Gastrocnemius medialis (tissue), 4 donors: ENCODE data around the gene EEF1B2. TPM values are rescaled to one million over a fixed set of nuclear protein-coding genes. Genes with fewer than 3 reads are reported as not detected.
"Not testable (repeated sequence)": the region's sequence is repeated elsewhere in the genome, so short reads cannot be mapped to it uniquely, and the experiment has no call there.

Experiments
- ATAC-seq, 2 donors: fragments of 150-250 bp; one replicate each; pipeline ENCODE4 v1.9.1; 2016
- DNase-seq, 2 donors: peaks; one replicate each; pipeline ENCODE4 v3.0.0-alpha.2; 2019
- H3K27ac ChIP-seq, 4 donors: fragments of 200-600 bp; sonication (generic); 1 replicate in 1 of 4; 2 replicates in 3 of 4; pipeline ENCODE4 v1.5.1; 2016 to 2018; ENCODE audit warnings: mild to moderate bottlenecking in 2 of 4, moderate library complexity in 1 of 4
- H3K27me3 ChIP-seq, 3 donors: fragments of 200-600 bp; sonication (generic) in 2 of 3; 1 replicate in 1 of 3; 2 replicates in 2 of 3; pipeline versions ENCODE4 v1.5.1 to v1.6.0; 2016 to 2019; ENCODE audit warnings: mild to moderate bottlenecking in 1 of 3, moderate library complexity in 1 of 3
- H3K36me3 ChIP-seq, 2 donors: fragments of 200-600 bp; sonication (generic) in 1 of 2; one replicate each; pipeline ENCODE4 v1.5.1; 2017 to 2018
- H3K4me1 ChIP-seq, 2 donors: fragments of 200-600 bp; sonication (generic) in 1 of 2; one replicate each; pipeline ENCODE4 v1.5.1; 2016 to 2017; ENCODE audit warnings: mild to moderate bottlenecking in 2 of 2
- H3K4me3 ChIP-seq, 4 donors: fragments of 200-600 bp; sonication (generic) in 3 of 4; 1 replicate in 1 of 4; 2 replicates in 3 of 4; pipeline ENCODE4 v1.5.1; 2016 to 2019; ENCODE audit warnings: mild to moderate bottlenecking in 2 of 4
- H3K9me3 ChIP-seq, 3 donors: fragments of 200-600 bp; sonication (generic) in 2 of 3; 1 replicate in 1 of 3; 2 replicates in 2 of 3; pipeline ENCODE4 v1.5.1; 2016 to 2019
- CTCF ChIP-seq, 5 experiments: fragments of 450-650 bp in 3 of 5; fragments of 200-600 bp in 2 of 5; sonication (generic) in 2 of 5; IDR thresholded peaks in 4 of 5; conservative IDR thresholded peaks in 1 of 5; 1 replicate in 4 of 5; 2 replicates in 1 of 5; pipeline ENCODE4 v1.5.1; 2016 to 2019; ENCODE audit warnings: antibody characterized with exemption in 5 of 5, mild to moderate bottlenecking in 3 of 5, moderate library complexity in 3 of 5
- POLR2A ChIP-seq, 2 donors: fragments of 450-650 bp; IDR thresholded peaks; one replicate each; pipeline ENCODE4 v1.6.1; 2017; ENCODE audit warnings: antibody characterized with exemption in 2 of 2, mild to moderate bottlenecking in 2 of 2, moderate library complexity in 2 of 2
- in situ Hi-C, 4 donors: fragments of 200-750 bp; cut with MboI; loops; one replicate each; pipeline versions ENCODE4 v1.15.0 to v1.8.0; 2017; ENCODE audit warnings: low sequenced_read_pairs in 4 of 4
- intact Hi-C: fragments of 100-400 bp; cut with DNase I; formaldehyde crosslinking; loops from one replicate; pipeline ENCODE4 v1.15.1; 2023; ENCODE audit warnings: low total_unique reads
- total RNA-seq, 4 donors: library from RNA; depleted of rRNA; stranded (reverse); fragments of >200 nt; gene quantifications; one replicate each; pipeline versions ENCODE4 v1.1.0 to v1.2.3, GENCODE V29; 2016

EEF1B2 gene
- total RNA-seq, 4 donors from 2014 or later: 370 to 590 (median 448) TPM

GRCh38 chr2:206164261-206164862, 4.7 kb downstream of the EEF1B2 start:
- peak overlapping the region in 1 of 4 donors; percentile 33 for H3K27ac ChIP-seq
- no peaks in the 10 kb centered on the region for H3K9me3 ChIP-seq
- peaks cover 19 to 20% of the 10 kb centered on the region in 2 donors for H3K4me1 ChIP-seq
- intact Hi-C loops (loop anchor here (5.0 kb wide), 1 partner anchor 278 kb away; the partner anchor contains the start of gene ADAM23), in situ Hi-C loops (loop anchor here in 1 of 4 donors (10.0 kb wide), 1 partner anchor 110 kb away; the partner anchor contains the start of gene ZDBF2)
- no peak for ATAC-seq
- no peaks in the 10 kb centered on the region for H3K27me3 ChIP-seq
- no peak for DNase-seq
- H3K36me3 ChIP-seq: peaks cover 0 to 31% of the 10 kb centered on the region in 2 donors
- no peak overlapping the region for H3K4me3 ChIP-seq
- TF ChIP-seq POLR2A (IDR thresholded peaks at IDR 0.05) (no peak), CTCF (IDR thresholded peaks at IDR 0.05 in 4 of 5, conservative IDR thresholded peaks at IDR 0.05 in 1 of 5) (peak; percentile 50 to 80 (median 68))

GRCh38 chr2:206168230-206168629, 8.5 kb downstream of the EEF1B2 start:
- H3K36me3 ChIP-seq, intact Hi-C loops, ATAC-seq, DNase-seq, H3K4me3 ChIP-seq, H3K9me3 ChIP-seq, H3K27me3 ChIP-seq, H3K4me1 ChIP-seq, H3K27ac ChIP-seq: not testable (repeated sequence)
- in situ Hi-C loops: loop anchor here in 1 of 4 donors (10.0 kb wide), 1 partner anchor 107 kb away; the partner anchor contains the start of gene ZDBF2

GRCh38 chr2:206171624-206172397, 12.1 kb downstream of the EEF1B2 start:
- H3K9me3 ChIP-seq, H3K27me3 ChIP-seq, H3K4me1 ChIP-seq, in situ Hi-C loops, H3K4me3 ChIP-seq, DNase-seq, H3K27ac ChIP-seq, intact Hi-C loops, H3K36me3 ChIP-seq, ATAC-seq: not testable (repeated sequence)

GRCh38 chr2:206173147-206173546, 13.5 kb downstream of the EEF1B2 start:
- no peaks in the 10 kb centered on the region for H3K27me3 ChIP-seq
- H3K27ac ChIP-seq: no peak overlapping the region
- no peak overlapping the region for H3K4me3 ChIP-seq
- no peak for DNase-seq
- intact Hi-C loops: no loop called here
- H3K9me3 ChIP-seq: no peaks in the 10 kb centered on the region
- no peak for TF ChIP-seq CTCF (IDR thresholded peaks at IDR 0.05 in 4 of 5, conservative IDR thresholded peaks at IDR 0.05 in 1 of 5)
- TF ChIP-seq POLR2A (IDR thresholded peaks at IDR 0.05): no peak
- ATAC-seq: no peak
- H3K36me3 ChIP-seq: no peaks in the 10 kb centered on the region
- H3K4me1 ChIP-seq: no peaks in the 10 kb centered on the region
- in situ Hi-C loops: no loop called here

GRCh38 chr2:206176121-206176520, 16.4 kb downstream of the EEF1B2 start:
- in situ Hi-C loops (no loop called here), intact Hi-C loops (no loop called here)
- no peaks in the 10 kb centered on the region for H3K4me1 ChIP-seq
- ATAC-seq (no peak), DNase-seq (no peak)
- no peaks in the 10 kb centered on the region for H3K9me3 ChIP-seq
- H3K4me3 ChIP-seq: no peak overlapping the region
- no peaks in the 10 kb centered on the region for H3K36me3 ChIP-seq
- TF ChIP-seq POLR2A (IDR thresholded peaks at IDR 0.05) (no peak), CTCF (IDR thresholded peaks at IDR 0.05 in 4 of 5, conservative IDR thresholded peaks at IDR 0.05 in 1 of 5) (no peak)
- H3K27ac ChIP-seq: no peak overlapping the region
- no peaks in the 10 kb centered on the region for H3K27me3 ChIP-seq
